Measurements from ENCODE around the gene CNDP2.

Gene CNDP2

GRCh38 chr18:74508821-74509225 lies 12.7 kb downstream of the CNDP2 start:
- DNase-seq (ENCODE audit: low read depth), result no peak
- H3K4me3 ChIP-seq (ENCODE audit: low read depth, low read length), result no peak overlapping the region
- TF ChIP-seq MAX (IDR thresholded peaks at IDR 0.05; ENCODE audit: low read depth, low read length) (no peak), CTCF (IDR thresholded peaks at IDR 0.05; ENCODE audit: low read depth, low read length) (no peak), POLR2A (IDR thresholded peaks at IDR 0.05; ENCODE audit: extremely low read depth, insufficient read length) (no peak), MYC (IDR thresholded peaks at IDR 0.05; ENCODE audit: low read depth, low read length) (no peak)

GRCh38 chr18:74509856-74510769 lies 13.9 kb downstream of the CNDP2 start:
- no peak for DNase-seq (ENCODE audit: low read depth)
- TF ChIP-seq MAX (IDR thresholded peaks at IDR 0.05; ENCODE audit: low read depth, low read length) (no peak), POLR2A (IDR thresholded peaks at IDR 0.05; ENCODE audit: extremely low read depth, insufficient read length) (no peak)
- H3K4me3 ChIP-seq (ENCODE audit: low read depth, low read length), result no peak overlapping the region

- no peak for DNase-seq (ENCODE audit: low read depth)
- no peak overlapping the region for H3K4me3 ChIP-seq (ENCODE audit: low read depth, low read length)
- TF ChIP-seq CTCF (IDR thresholded peaks at IDR 0.05; ENCODE audit: low read depth, low read length) (no peak), POLR2A (IDR thresholded peaks at IDR 0.05; ENCODE audit: extremely low read depth, insufficient read length) (no peak), MYC (IDR thresholded peaks at IDR 0.05; ENCODE audit: low read depth, low read length) (no peak), MAX (IDR thresholded peaks at IDR 0.05; ENCODE audit: low read depth, low read length) (no peak)
These were observed 14.6 kb downstream of the CNDP2 start for GRCh38 chr18:74510770-74511095.

- TF ChIP-seq MAX (IDR thresholded peaks at IDR 0.05; ENCODE audit: low read depth, low read length) (no peak), POLR2A (IDR thresholded peaks at IDR 0.05; ENCODE audit: extremely low read depth, insufficient read length) (no peak), MYC (IDR thresholded peaks at IDR 0.05; ENCODE audit: low read depth, low read length) (no peak), CTCF (IDR thresholded peaks at IDR 0.05; ENCODE audit: low read depth, low read length) (no peak)
These were observed 15.7 kb downstream of the CNDP2 start for GRCh38 chr18:74511823-74512222.

GRCh38 chr18:74512321-74513053 lies 16.3 kb downstream of the CNDP2 start:
- no peak for DNase-seq (ENCODE audit: low read depth)
- TF ChIP-seq MYC (IDR thresholded peaks at IDR 0.05; ENCODE audit: low read depth, low read length) (no peak), CTCF (IDR thresholded peaks at IDR 0.05; ENCODE audit: low read depth, low read length) (no peak), POLR2A (IDR thresholded peaks at IDR 0.05; ENCODE audit: extremely low read depth, insufficient read length) (no peak), MAX (IDR thresholded peaks at IDR 0.05; ENCODE audit: low read depth, low read length) (no peak)
- no peak overlapping the region for H3K4me3 ChIP-seq (ENCODE audit: low read depth, low read length)

More at GRCh38 chr18:74511823-74512222, 15.7 kb downstream of the CNDP2 start:
- no peak overlapping the region for H3K4me3 ChIP-seq (ENCODE audit: low read depth, low read length)
- DNase-seq (ENCODE audit: low read depth), result no peak
